GM04503 (cell line): ENCODE results near the gene C1GALT1C1L.
A peak's percentile ranks its signal among the peaks of the same experiment; 100 is the strongest.
"Not testable (repeated sequence)": the region's sequence is repeated elsewhere in the genome, so short reads cannot be mapped to it uniquely, and the experiment has no call there.

ENCODE experiments used
- DNase-seq: peaks from one replicate; pipeline ENCODE4 v3.0.0-alpha.2; 2012; ENCODE audit warnings: low read depth

C1GALT1C1L gene

GRCh38 chr2:43653506-43653905, 22.7 kb downstream of the C1GALT1C1L start:
- no peak for DNase-seq

GRCh38 chr2:43648994-43649701, 27.1 kb downstream of the C1GALT1C1L start:
- DNase-seq, result no peak

DNA sequence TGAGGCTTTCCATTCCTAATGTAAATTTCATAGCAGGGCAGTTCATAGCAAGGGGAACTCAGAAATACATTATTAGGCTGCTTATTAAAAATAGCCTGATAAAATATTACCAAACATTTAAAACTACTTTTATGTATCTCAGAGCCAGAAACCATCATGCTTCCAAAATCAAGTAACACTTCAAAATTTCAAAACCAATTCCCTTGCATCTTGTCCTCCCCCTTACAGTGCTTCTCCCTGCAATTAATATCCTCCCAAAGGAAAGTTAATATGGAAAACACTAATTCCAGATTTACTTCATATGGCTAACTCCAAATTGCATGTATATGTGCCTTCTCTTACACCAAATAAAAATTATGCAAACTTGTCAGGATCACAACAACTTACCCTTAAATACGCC, 32.5 kb downstream of the C1GALT1C1L start:
- DNase-seq, result no peak

DNA sequence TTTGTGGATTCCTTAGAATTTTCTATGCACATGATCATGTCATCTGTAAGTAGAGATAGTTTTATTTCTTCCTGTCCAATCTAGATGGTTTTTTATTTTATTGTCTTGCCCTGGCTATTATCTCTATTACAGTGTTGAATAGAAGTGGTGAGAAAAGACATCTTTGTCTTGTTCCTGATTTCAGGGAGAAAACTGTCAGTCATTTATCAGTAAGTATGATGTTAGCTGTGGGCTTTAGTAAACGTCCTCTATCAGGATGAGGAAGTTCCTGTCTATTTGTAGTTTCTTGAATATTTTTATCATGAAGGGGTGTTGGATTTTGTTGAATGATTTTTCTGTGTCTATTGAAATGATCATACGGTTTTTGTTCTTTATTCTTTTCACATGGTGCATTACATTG, 33.9 kb downstream of the C1GALT1C1L start:
- no peak for DNase-seq

- DNase-seq, result no peak
These were observed 39.0 kb downstream of the C1GALT1C1L start, which contains the start of gene PLEKHH2 for GRCh38 chr2:43637030-43637803. Gene PLEKHH2, plus strand, starts transcription at chr2:43637260. Its CDS starts 7,414 bp downstream, at chr2:43644674.

DNA sequence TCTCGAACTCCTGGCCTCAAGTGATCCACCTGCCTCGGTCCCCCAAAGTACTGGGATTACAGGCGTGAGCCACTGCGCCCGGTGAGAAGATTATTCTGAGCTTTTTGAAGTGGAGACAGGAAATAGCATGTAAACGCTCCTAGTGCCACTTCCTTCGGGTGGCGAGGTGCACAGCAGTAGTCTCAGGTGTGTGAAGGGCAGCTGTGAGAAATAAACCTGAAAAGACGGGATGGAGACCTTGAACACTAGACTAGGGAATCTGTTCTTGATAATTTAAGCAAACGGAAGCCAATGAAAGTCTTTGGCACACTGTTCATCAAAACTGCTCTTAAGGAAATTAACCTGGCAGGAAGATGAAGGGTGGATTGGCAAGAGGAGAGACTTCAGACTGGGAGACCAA, 39.6 kb downstream of the C1GALT1C1L start:
- no peak for DNase-seq

DNA sequence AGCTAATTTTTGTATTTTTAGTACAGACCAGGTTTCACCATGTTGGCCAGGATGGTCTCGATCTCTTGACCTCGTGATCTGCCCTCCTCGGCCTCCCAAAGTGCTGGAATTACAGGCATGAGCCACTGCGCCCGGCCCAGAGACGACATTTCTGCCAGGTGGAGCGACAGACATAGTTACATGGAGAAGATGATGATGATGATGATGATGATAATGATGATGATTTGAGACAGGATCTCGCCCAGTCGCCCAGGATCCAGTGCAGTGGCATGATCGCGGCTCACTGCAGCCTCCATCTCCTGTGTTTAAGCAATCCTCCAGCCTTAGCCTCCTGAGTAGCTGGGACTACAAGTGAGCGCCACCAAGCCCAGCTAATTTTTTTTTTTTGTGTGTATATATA, 40.1 kb downstream of the C1GALT1C1L start:
- DNase-seq, result not testable (repeated sequence)

DNA sequence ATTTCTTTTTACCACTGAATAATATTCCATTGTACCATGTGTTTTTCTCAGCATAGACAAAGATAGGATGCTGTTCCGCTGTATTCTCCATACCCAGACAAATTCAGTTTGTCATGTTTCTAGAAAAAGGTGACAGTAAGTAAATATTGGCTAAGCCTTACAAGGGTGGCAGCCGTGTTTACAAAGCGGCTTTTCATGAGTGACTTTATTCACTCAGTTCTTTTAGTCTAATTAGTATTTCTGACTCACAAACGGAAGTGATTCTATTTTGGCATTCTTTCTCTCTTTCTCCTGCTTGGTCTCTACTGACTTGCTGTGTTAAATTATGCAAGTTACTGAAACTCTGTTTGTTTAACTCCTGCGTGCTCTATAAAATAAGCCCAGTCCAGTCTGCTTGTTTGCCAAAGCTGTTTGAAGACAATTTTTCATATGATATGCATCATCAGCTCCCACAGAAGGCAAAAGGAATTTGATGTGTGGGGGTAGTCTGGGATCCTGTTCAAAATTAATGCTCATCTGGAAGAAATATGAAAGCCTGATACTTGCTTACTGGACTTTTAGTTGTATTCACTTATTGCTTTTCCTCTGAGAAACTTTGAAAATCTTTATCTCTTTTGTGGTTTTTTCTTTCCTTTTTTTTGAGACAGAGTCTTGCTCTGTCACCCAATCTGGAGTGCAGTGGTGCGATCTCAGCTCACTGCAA, 41.5 kb downstream of the C1GALT1C1L start:
- DNase-seq, result peak; percentile 86

DNA sequence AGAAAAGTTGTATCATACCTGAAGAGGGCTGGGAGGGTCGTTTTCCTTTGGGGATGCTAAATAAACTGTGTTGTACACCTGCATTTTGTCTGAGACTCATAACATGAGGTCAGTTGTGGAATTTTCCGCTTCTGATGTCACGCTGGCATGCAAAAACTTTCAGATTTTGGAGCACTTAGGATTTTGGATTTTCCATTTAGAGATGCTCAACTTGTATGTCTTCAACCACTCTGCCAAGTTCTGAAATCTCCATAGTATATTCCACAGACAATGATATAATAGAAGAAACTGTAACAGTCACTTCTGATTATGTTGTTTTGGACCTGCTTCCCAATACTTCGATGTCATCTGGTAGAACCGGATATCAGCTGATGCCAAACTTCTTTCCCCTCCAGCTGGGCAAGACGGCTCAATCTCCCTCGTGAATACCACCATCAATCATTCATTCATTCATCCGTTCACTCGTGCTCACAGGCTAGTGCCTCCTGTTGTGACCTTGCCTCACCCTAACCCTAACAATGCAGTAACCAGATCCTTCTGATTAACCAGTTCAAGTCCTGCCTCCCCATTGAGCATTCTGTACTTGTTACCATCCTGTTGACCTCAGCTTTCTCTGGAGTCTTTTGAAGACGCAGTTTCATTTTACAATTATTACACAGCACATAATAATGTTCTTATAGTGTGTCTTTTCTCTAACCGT, 44.5 kb downstream of the C1GALT1C1L start:
- DNase-seq, result no peak
